Ovary (tissue), 9 donors: ENCODE data around the gene IFNG. TPM values are rescaled to one million over a fixed set of nuclear protein-coding genes. Genes with fewer than 3 reads are reported as not detected.

Experiments used
- DNase-seq, 5 donors: peaks; one replicate each; pipeline ENCODE4 v3.0.0-alpha.2; 2019 to 2020
- H3K27ac ChIP-seq, 2 donors: fragments of 200-600 bp; one replicate each; pipeline versions ENCODE4 v1.5.1 to v1.8.0; 2019 to 2022
- H3K27me3 ChIP-seq: fragments of 200-600 bp; one replicate; pipeline ENCODE4 v1.8.0; 2022
- H3K36me3 ChIP-seq: fragments of 200-600 bp; sonication (generic); one replicate; pipeline ENCODE4 v1.5.1; 2019
- H3K4me1 ChIP-seq: one replicate; pipeline ENCODE4 v1.8.1; 2013; ENCODE audit warnings: mild to moderate bottlenecking, moderate library complexity; ENCODE audit not compliant: insufficient read depth
- H3K4me3 ChIP-seq: fragments of 200-600 bp; sonication (generic); one replicate; pipeline ENCODE4 v1.5.1; 2017
- H3K9me3 ChIP-seq, 2 donors: fragments of 200-600 bp in 1 of 2; sonication (generic) in 1 of 2; one replicate each; pipeline versions ENCODE4 v1.5.1 to v1.8.1; 2013 to 2019; ENCODE audit warnings: mild to moderate bottlenecking in 1 of 2, moderate library complexity in 1 of 2
- CTCF ChIP-seq, 3 donors: fragments of 450-650 bp in 2 of 3; fragments of 200-600 bp in 1 of 3; IDR thresholded peaks; one replicate each; pipeline versions ENCODE4 v1.5.1 to v1.8.0; 2016 to 2022; ENCODE audit warnings: antibody characterized with exemption in 3 of 3, mild to moderate bottlenecking in 1 of 3
- EP300 ChIP-seq: sonication (generic); formaldehyde crosslinking; IDR thresholded peaks from one replicate; pipeline ENCODE4 v1.6.1; 2017; ENCODE audit warnings: antibody characterized with exemption
- POLR2A ChIP-seq: fragments of 450-650 bp; IDR thresholded peaks from one replicate; pipeline ENCODE4 v1.6.1; 2017; ENCODE audit warnings: antibody characterized with exemption, mild to moderate bottlenecking, moderate library complexity
- WGBS, 3 donors: extraction: QIAGEN DNeasy Blood & Tissue Kit in 1 of 3; methylation state at CpG; one replicate each; pipeline versions ENCODE4 v1.1.5 to v1.1.7; 2013 to 2017; 5-methylcytosine and 5-hydroxymethylcytosine counted together
- intact Hi-C, 4 donors: fragments of 100-400 bp; cut with DNase I; formaldehyde crosslinking; loops; one replicate each; pipeline versions ENCODE4 v1.11.0 to v1.15.1; 2022 to 2023
- polyA plus RNA-seq, 2 donors: library from polyadenylated mRNA; stranded (reverse); fragments of 200-250 nt in 1 of 2; fragments of 350-450 nt in 1 of 2; fragmentation: Illumina TruSeq in 1 of 2; extraction: RNeasy Lipid Tissue Mini Kit (QIAGEN cat#74804) in 1 of 2; gene quantifications; one replicate each; pipeline ENCODE4 v1.2.3, GENCODE V29; 2013 to 2014
- total RNA-seq, 7 donors: library from RNA; depleted of rRNA in 2 of 7; stranded (reverse); fragments of >200 nt in 2 of 7; fragmentation: NEBNext Ultra II Directional in 3 of 7; extraction: Animal tissue kit (Norgen Biotek cat#: 25700) in 3 of 7; gene quantifications; one replicate each; pipeline versions ENCODE4 v1.1.0 to v1.2.4, GENCODE V29; 2016 to 2023
- donor health status: DM: no; HTN: no; CAD: no; lungs with moderate emphysema.
- donor health status: DM: no; HTN: no; CAD: no.
- donor health status: Bipolar disorder and iron deficiency.
- donor health status: DM: yes; HTN: yes; CAD: no.
- donor health status: DM: no; HTN: no; CAD: no.
- donor health status: DM: yes; HTN: yes; CAD: no.

Gene IFNG
- total and polyA plus RNA-seq, 9 donors: 0.25 to 0.66 TPM; not detected in 7

- 79 to 86% (median 80%) methylated on average over 4 of the region's 4 CpGs for WGBS, 3 donors
- H3K27ac ChIP-seq: no peak overlapping the region
- no peak for DNase-seq
- H3K27me3 ChIP-seq: no peaks in the 10 kb centered on the region
- H3K4me1 ChIP-seq: no peaks in the 10 kb centered on the region
- intact Hi-C loops: no loop called here
- H3K36me3 ChIP-seq: no peaks in the 10 kb centered on the region
- no peak overlapping the region for H3K4me3 ChIP-seq
- no peak for TF ChIP-seq POLR2A
- TF ChIP-seq EP300: no peak
- TF ChIP-seq CTCF (IDR thresholded peaks at IDR 0.05): no peak
- H3K9me3 ChIP-seq: no peaks in the 10 kb centered on the region
These were observed 30.3 kb upstream of the IFNG start for GRCh38 chr12:68189821-68190242.

GRCh38 chr12:68185598-68185997 is 26.1 kb upstream of the IFNG start:
- no peak overlapping the region for H3K4me3 ChIP-seq
- H3K36me3 ChIP-seq: no peaks in the 10 kb centered on the region
- WGBS, 3 donors: 71 to 87% (median 79%) methylated on average over 3 of the region's 3 CpGs
- H3K9me3 ChIP-seq: no peaks in the 10 kb centered on the region
- no peaks in the 10 kb centered on the region for H3K4me1 ChIP-seq
- no peak overlapping the region for H3K27ac ChIP-seq
- no peak for TF ChIP-seq POLR2A
- no peak for TF ChIP-seq CTCF (IDR thresholded peaks at IDR 0.05)
- TF ChIP-seq EP300: no peak
- intact Hi-C loops: no loop called here
- H3K27me3 ChIP-seq: no peaks in the 10 kb centered on the region
- no peak for DNase-seq

- TF ChIP-seq EP300 (no peak), CTCF (IDR thresholded peaks at IDR 0.05) (no peak), POLR2A (no peak)
- H3K27me3 ChIP-seq: no peaks in the 10 kb centered on the region
- H3K9me3 ChIP-seq: no peaks in the 10 kb centered on the region
- no peaks in the 10 kb centered on the region for H3K4me1 ChIP-seq
- no peak overlapping the region for H3K4me3 ChIP-seq
- 46 to 59% (median 54%) methylated on average over 3 of the region's 3 CpGs for WGBS, 3 donors
- H3K27ac ChIP-seq: no peak overlapping the region
- no peak for DNase-seq
- H3K36me3 ChIP-seq: no peaks in the 10 kb centered on the region
- intact Hi-C loops: no loop called here
These were observed 21.5 kb upstream of the IFNG start for GRCh38 chr12:68180792-68181744.

- intact Hi-C loops: no loop called here
- 58 to 73% (median 62%) methylated on average over 3 of the region's 3 CpGs for WGBS, 3 donors
- H3K27ac ChIP-seq: no peak overlapping the region
These were observed 19.4 kb upstream of the IFNG start for GRCh38 chr12:68178774-68179439.

More at GRCh38 chr12:68178774-68179439, 19.4 kb upstream of the IFNG start:
- DNase-seq: no peak
- Histone ChIP-seq H3K36me3 (no peaks in the 10 kb centered on the region), H3K27me3 (no peaks in the 10 kb centered on the region), H3K4me1 (no peaks in the 10 kb centered on the region), H3K9me3 (no peaks in the 10 kb centered on the region), H3K4me3 (no peak overlapping the region)
- TF ChIP-seq POLR2A (no peak), CTCF (IDR thresholded peaks at IDR 0.05) (no peak), EP300 (no peak)
